Measurements from ENCODE around the gene FAM13C.
"Not testable (repeated sequence)": the region's sequence is repeated elsewhere in the genome, so short reads cannot be mapped to it uniquely, and the experiment has no call there.

Gene FAM13C

DNA sequence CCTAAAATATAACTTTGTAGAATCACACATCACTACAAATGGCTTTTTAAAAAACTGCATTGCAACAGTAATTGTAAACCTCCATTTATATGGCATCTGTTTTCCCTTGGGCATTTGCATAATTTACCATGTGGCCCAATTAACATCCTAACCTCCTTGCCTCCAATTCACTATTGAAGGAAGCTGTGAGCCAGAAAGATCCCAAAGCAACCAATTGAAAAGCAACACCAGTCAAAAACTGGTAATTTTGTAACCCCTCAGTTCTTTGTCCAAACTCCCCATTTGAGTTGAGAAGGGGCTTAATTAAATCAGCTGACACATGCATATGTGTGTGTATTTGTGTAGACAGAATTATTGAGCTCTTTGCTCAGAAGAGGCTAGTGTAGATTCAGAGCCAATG lies 90.3 kb downstream of the FAM13C start:
- no peak for DNase-seq

DNA sequence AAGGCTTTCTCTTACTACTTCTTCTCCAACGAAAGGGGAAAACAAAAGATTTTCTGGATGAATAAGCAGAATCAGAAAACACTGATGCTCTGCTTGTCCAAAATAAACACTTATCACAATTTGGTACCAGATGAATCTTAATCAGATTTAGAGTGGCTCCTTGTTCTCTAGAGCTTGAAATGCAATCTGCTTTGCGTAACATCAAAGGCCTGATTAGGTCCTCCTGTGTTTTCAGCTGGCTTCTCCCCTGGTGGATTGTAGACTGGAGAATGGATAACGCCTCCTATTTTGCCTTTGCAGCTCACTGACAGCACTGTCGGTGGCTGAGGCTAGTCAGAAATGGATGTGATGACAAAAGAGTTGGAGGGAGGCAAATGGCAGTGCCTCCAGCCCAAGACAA lies 91.2 kb downstream of the FAM13C start:
- no peak for DNase-seq

DNA sequence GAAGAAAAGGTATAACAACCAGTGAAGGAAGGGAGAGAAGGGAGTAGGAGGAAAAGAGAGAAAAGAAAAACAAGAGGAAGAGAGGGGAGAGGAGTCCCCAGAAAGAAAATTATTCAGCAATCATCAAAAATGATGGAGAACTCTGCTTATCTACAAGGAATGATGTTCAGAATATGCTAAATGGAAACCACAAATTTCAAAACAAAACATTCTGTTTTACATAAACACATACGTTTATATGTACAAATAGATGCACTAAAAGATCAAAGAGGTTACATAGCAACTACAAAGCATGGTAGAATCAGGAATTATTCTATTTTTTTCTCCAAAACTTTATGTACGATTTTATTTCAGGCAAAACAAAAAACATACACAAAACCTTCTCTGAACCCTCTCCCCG lies 91.9 kb downstream of the FAM13C start:
- DNase-seq: no peak

DNA sequence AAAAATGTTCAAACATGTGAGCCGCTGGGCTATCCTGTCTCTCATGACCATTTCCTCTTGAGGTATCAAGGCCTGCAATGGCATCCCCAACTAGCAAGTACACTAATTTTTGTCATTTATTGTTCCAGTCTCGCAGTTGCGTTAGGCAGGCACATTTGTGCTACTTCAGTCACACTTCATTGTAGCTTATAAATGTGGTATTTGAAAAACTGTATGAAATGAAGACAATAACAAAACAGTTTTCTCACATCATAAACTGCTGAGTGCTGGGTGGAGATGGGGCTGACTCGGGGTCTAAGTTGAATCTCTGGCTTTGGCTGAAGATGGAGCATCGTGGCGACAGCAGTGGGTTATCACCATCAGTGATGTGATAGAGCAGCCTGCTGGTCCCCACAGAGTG lies 92.7 kb downstream of the FAM13C start:
- no peak for DNase-seq

DNA sequence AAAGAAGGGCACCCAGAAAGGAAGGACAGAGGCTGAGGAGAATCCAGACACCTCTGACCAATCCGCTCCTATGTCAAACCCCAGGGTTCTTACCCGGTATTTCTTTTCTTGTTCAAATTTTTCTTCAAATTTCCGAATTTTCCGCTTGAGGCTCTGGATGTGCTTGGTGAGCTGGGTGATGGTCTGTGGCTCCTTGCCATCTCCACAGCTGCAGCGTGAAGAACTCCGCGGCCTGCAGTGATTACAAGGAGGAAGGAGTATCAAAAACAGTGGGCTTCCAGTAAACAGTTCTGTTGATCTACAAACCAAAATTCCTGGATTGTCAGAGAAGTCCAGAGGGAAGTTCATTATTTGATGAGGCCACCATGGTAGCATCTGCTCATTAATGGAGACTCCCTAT lies 93.9 kb downstream of the FAM13C start:
- no peak for DNase-seq

DNA sequence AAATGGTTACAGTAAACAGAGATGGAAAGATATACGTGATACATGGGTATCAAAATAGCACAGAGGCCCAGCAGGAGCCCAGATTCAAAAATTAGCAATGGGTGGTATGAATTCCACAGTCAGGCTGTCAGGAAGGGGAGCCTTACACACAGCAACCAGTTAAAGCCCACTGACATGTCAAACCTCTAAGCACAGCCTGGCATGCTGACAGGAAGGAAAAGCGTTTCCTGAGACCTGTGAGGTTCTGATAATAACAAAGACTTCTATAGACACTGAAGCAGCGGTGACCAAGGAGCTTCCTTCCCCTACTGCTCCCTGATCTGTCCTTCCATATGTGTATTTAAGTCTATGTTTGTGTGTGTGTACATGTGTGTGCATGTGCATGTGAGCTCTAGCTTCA lies 96.0 kb downstream of the FAM13C start:
- DNase-seq: no peak

DNA sequence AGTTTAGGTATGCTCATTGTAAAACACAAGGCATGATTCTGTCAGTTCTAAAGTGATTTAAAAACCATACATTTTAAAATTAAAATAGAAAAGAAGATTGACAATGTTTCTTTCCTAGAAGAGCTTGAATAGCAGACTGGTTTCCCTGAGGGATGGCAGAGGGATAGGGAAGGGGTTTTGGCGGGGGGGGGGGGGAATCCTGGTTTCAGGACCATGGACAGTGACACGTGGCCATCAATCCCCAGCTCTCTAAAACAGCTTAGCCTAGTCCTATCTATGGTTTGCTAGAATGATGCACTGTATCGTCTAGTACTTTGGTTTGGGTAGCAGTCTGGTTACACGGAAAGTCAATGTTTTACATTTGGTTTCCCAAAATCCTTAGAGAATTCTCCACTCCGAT lies 97.2 kb downstream of the FAM13C start:
- no peak for DNase-seq

DNA sequence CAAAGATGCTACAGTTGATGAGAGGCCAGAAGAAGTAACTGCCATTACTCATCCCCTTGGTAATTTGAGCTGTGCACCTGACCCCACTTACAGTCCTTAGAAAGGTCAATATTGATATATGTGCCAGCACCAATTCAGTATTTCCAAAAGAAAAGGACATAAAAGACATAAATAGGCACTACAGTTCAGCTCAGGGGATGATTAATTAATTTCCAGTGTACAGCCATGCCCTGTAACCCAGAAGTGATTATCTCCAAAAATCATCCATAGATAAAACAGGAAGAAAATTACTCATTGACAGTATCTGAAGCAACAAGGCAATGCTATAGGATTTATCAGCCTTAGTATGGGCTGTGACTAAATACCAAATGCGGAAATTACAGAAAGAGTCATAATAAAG lies 103.5 kb downstream of the FAM13C start:
- DNase-seq: no peak

DNA sequence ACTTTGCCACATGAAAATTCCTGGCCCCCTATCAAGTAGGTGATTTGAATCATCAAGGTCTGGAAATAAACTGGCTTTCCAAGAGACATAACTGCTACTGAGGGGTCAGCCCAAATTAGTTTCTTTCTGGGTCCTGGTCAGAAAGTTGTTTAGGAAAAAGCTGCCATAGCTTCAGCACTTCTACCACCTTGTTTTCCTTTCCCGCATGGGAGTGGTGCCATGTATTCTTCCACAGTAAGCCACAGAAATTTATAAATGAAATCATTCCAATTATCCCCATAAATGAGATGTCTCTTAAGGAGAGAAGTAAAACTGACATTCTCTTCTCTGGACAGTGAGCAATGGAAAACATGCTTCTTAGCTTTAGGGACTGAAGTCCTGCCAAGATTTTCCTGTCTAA lies 105.1 kb downstream of the FAM13C start:
- DNase-seq: no peak

DNA sequence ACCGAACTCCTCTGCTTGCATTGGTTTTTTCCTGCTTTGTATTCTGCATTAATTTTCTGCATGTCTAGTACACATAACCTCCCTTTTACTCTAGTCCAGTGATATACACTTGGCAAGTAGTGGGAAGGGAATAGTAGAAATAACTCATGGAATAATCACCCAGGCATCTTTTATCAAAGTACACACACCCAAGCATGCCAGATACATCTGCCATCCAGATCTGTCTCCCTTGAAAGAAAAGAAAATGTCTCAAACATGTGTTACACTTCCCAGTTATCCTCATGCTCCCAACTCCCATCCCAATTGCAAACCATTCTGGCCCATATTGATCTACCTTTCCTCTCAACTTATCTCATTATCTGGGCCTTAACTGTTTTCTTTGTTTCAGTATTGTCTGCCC lies 106.9 kb downstream of the FAM13C start:
- DNase-seq: no peak

DNA sequence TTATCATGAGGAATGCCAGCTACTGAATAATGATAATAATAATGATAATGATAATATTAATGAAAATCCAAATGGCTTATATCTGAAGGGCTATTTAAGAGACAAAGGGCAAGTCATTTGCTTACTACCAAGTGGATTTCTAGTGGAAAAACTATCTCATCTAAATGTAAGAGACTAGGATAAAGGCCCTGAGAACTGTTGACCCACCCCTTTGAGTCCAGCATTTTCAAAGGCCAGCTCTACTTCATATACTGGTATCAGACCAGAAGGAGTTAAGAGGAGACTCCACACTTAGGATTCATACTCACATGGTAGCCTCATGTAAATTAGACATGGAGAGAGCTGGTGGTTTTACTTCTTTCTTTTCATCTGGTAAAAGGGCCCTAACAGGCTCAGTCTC lies 109.9 kb downstream of the FAM13C start:
- DNase-seq: no peak

DNA sequence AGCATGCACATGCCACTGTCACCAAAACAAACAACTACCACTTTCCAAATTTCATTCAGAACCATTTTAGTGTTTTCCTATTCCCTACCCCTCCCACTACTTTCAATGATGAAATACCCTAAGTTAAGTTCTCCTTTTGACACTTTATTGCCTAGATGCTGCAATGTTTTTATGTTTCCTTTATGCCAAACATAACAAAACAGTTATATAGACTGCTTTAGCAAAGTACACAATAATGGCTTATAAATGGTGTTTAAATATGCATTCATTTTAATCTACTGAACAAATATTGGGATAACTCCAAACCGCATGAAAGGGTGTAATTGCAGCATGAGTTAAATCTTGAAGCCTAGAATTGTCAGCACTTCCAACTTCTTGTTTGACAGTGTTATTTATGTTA lies 116.7 kb downstream of the FAM13C start:
- DNase-seq: peak; percentile 32

DNA sequence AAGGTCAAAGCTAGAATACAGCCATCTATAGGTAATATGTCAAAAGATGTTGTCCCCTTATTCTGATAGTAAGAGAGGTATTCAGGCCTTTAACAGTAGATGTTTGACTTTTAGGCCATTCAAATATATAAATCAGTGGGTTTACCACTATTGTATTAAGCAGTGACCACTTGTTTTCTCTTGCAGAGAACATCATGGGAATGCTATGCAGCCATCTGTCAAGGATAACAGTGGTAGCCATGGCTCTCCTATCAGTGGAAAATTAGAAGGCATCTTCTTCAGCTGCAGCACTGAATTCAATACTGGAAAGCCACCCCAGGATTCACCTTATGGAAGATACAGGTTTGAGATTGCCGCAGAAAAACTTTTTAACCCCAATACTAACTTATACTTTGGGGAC lies 117.5 kb downstream of the FAM13C start:
- no peak for DNase-seq

DNA sequence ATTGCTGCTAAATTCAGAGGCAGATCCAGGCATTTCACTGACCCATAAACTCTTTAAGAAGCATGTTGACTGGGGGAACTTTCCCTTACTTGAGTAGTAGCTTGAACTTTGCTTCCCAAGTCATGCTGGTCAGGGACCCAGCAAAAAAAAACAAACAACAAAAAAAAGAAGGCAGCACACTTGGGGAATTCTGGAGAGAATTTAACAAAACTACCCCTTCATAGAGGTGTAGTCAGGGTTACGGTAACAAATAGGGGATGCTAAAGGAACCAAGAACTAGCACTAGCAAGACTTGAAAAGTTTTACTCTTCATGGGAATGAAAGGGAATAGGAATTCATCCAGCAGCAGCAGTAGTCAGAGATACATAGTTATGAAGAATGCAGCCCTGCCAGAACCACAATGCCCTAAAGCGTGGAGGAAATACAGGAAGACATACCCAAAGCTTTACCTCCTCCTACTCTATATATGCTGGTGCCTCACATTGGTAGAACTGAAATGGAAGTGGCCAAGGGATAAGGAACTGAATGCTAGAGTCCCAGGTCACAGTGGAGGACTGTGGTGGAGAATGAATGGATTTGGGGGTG lies 118.6 kb downstream of the FAM13C start:
- no peak for DNase-seq

DNA sequence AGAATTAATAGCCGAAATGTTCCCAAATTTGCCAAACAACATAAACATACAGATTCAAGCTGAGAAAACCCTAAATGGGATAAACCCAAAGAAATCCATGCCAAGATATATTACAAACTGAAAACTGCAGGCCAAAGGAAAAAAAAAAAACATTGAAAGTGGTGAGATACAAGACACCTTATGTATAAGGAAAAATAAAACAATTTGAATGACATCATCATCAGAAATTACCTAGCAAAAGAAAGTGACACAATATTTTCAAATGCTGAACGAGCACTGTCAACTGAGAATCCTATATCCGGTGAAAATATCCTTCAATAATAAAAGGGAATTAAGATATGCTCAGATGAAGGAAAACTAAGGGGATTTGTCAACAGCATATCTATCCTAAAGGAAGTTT lies 119.4 kb downstream of the FAM13C start:
- no peak for DNase-seq

DNA sequence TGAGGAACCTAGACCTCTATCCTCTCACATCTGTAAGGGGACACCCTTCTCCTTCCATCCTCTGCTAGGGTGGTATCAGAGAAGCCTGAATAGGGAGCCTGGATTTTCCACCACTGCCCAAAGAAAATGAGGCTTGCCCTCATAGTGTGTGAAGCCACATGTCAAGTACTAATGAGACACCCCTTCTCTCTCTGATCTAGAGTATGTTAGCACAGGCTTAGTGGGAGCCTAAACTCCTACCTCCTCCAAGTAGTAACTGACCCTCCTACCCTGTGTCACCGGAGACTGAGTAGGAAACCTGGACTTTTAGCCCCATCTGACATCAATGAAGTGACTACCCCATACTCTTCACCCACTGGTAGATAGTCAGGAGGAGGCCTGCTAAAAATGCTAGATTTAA lies 120.3 kb downstream of the FAM13C start:
- no peak for DNase-seq

DNA sequence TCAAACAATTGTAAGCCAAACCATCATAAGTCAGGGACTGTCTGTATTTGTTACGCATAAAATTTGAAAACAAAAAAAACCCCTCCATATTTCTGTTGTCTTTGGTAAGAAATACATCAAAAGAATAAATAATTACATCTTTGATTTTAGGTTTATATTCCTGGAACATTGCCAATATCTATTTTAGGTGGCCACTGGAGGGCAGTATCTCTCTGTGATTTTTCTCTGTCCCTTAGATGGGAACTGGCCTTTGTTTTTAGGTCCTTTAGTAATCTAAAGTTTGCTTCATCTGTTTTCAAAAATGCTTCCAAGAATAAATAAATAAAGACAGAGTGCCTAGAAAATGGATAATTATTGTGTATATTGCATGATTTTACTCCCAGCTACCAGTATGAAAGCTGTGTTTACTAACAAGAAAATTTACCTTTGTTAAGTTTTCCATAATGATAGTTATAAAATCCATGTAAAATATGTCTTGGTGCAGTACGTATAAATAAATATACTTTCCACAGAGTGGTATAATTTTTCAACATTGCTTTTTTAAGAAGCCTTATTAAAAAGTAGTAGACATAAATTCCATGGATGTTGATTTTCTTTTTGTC lies 121.7 kb downstream of the FAM13C start:
- peak; percentile 65 for DNase-seq

DNA sequence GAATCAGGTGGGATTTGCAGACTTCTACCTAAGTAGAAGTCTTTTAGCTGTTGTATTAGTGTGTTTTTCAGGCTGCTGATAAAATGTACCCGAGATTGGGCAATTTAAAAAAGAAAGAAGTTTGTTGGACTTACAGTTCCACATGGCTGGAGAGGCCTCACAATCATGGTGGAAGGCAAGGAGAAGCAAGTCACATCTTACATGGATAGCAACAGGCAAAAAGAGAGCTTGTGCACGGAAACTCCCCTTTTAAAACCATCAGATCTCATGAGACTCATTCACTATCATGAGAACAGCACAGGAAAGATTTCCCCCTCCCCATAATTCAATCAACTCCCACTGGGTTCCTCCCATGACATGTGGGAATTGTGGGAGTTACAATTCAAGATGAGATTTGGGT lies 123.2 kb downstream of the FAM13C start:
- not testable (repeated sequence) for DNase-seq

DNA sequence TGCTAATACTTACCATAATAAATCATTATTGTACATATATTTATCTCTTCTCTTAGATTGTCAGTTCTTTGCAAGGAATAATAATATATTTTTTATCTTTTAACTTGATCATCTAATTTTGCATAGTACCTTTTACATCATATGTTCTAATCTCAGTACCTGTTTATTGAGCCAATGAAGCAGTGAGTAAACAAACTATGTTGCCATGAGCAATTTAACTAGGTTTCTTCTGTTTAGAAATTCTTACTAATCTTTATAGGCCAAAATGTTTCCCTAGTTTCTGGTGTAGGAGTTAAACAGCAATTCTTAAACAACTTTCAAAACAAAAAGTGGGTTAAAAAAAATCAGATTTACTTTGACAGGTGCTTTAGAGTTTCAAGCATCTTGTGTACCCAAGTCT lies 124.6 kb downstream of the FAM13C start:
- no peak for DNase-seq

DNA sequence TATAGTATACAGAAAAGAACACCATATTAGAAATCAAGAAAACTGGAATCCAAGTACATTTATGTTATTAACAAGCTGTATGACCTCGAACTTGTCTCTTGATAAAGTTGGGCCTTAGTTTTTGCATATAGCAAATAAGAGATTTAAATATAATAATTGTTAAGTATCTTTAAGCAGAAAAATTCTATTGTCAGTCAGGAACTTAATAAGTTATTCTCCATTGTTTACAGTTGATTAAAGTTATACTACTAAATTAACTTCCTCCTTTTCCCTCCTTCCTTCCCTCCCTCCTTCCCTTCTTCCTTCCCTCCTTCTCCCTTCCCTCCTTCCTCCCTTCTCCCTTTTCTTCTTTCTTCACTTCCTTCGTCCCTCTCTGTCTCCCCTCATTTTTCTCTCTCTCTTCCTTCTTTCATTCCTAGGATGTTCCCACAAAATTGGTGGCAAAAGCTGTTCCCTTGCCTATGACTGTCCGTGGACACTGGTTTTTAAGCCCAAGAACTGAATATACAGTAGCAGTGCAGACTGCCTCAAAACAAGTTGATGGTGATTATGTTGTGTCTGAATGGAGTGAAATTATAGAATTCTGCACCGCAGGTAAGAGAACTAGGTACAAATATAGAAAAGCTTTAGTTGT lies 126.2 kb downstream of the FAM13C start:
- no peak for DNase-seq

DNA sequence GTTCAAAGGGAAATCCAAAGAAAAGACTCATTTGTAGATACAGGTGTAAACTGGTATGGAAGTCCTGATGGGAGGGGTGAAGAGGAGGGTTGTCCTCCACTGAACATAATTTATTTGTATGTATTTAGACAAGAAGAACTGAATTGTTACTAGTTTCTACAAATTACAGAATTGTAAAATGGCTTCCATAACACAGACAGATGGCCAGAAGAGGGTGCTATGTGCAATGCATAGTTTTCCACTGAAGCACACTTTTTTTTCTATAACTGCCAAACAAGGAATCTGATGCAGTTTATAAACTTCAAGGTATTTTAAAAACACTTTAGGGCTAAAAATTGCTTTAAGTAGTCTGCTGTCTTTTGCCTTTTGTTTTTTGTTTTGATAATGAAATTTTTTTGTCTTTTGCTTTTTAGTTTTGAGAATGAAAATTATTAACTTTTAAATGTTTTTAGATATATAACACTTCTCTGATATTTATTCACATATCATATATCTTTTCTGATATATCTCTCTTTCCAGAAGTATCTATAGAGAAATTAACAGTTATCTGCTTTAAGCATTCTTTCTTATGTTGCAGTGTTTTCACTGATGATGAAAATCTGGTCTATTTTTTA lies 127.4 kb downstream of the FAM13C start:
- DNase-seq: peak; percentile 23

DNA sequence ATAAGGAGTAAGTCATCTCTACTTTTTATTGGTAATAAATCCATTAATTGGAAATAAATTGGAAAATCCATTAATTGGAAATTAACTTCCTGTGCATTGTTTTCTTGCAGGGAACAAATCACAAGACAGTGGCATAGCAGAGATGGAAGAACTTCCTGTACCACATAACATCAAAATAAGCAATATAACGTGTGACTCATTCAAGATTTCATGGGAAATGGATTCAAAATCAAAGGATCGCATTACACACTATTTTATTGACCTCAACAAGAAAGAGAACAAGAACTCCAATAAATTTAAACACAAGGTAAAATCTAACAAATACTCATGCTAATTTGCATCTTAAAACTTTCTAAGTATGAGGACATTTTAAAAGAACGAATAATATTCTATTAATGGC lies 128.2 kb downstream of the FAM13C start:
- DNase-seq: no peak

DNA sequence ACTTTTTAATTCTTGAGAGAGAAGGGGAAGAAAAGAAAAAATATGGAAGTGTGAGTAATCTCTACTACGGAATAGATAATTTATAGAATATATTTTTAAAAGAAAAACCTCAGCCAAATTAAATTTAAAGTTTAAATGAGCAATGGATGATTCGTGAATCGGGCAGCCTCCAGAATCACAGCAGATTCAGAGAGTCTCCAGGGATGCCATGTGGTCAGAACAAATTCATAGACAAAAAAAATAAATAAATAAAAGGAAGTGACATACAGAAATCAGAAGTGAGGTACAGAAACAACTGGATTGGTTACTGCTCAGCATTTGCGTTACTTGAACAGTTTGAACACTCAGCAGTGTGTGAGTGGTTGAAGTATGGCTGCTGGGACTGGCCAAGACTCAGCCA lies 132.9 kb downstream of the FAM13C start:
- no peak for DNase-seq

DNA sequence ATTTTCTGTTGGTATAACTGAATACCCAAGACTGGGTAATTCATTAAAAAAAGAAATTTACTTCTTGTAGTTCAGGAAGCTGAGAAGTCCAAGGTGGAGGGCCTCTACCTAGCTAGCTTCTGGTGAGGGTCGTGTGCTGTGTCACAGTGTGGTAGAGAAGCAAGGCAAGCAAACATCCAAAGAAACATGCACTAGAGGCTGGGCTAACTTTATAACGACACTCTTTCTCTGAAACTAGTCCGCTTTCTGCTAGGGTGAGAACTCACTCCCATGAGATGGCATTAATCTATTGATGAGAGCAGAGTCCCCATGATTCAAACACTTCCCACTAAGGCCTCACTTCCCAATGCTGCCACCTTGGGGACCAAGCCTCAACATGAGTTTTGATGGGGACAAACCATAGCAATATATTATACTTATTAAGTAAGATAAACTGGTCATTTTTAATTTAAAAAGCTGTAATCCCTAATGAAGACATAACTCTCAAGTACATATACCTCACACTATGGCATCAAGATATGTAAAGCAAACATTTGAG lies 135.1 kb downstream of the FAM13C start:
- no peak for DNase-seq
